Body of pancreas (tissue), 4 donors: Measurements from ENCODE around the gene HNRNPA0. TPM values are rescaled to one million over a fixed set of nuclear protein-coding genes. Genes with fewer than 3 reads are reported as not detected.
A peak's percentile ranks its signal among the peaks of the same experiment; 100 is the strongest.

Source experiments
- ATAC-seq: fragments of 150-250 bp; one replicate; pipeline ENCODE4 v1.9.1; 2016
- DNase-seq, 4 donors: peaks; one replicate each; pipeline ENCODE4 v3.0.0-alpha.2; 2019
- H3K27ac ChIP-seq, 4 donors: fragments of 200-600 bp; sonication (generic); 1 replicate in 3 of 4; 2 replicates in 1 of 4; pipeline versions ENCODE4 v1.5.1 to v1.6.1; 2016 to 2019; ENCODE audit warnings: mild to moderate bottlenecking in 1 of 4, mixed read lengths in 1 of 4, moderate library complexity in 1 of 4
- H3K27me3 ChIP-seq, 2 donors: fragments of 200-600 bp; sonication (generic); one replicate each; pipeline ENCODE4 v1.6.0; 2016; ENCODE audit warnings: mild to moderate bottlenecking in 1 of 2
- H3K36me3 ChIP-seq, 2 donors: fragments of 200-600 bp; sonication (generic); replicated peaks in 1 of 2; 2 replicates each; pipeline ENCODE4 v1.5.1; 2016; ENCODE audit warnings: low read depth in 2 of 2; ENCODE audit not compliant: insufficient read depth in 1 of 2
- H3K4me1 ChIP-seq: fragments of 200-600 bp; sonication (generic); one replicate; pipeline ENCODE4 v1.6.0; 2016
- H3K4me3 ChIP-seq, 2 donors: fragments of 200-600 bp; sonication (generic); 1 replicate in 1 of 2; 2 replicates in 1 of 2; pipeline ENCODE4 v1.5.1; 2016 to 2019
- H3K9me3 ChIP-seq, 3 donors: fragments of 200-600 bp; sonication (generic); 1 replicate in 2 of 3; 2 replicates in 1 of 3; pipeline ENCODE4 v1.5.1; 2016
- POLR2A ChIP-seq, 3 donors: fragments of 450-650 bp; IDR thresholded peaks; one replicate each; pipeline ENCODE4 v1.6.1; 2016; ENCODE audit warnings: antibody characterized with exemption in 3 of 3, mild to moderate bottlenecking in 2 of 3
- WGBS, 2 donors: methylation state at CpG; one replicate each; pipeline ENCODE4 v1.1.5; 2017; 5-methylcytosine and 5-hydroxymethylcytosine counted together
- intact Hi-C: fragments of 100-400 bp; cut with DNase I; formaldehyde crosslinking; loops from one replicate; pipeline ENCODE4 v1.15.1; 2023
- total RNA-seq, 2 donors: library from RNA; depleted of rRNA; stranded (reverse); fragments of >200 nt; gene quantifications; one replicate each; pipeline ENCODE4 v1.1.0, GENCODE V29; 2016
- TF ChIP-seq, protein P1 (sequence below), 7 experiments: fragments of 450-650 bp in 4 of 7; fragments of 200-600 bp in 3 of 7; sonication (generic) in 3 of 7; IDR thresholded peaks; one replicate each; pipeline ENCODE4 v1.5.1; 2016 to 2019; ENCODE audit warnings: antibody characterized with exemption in 7 of 7

HNRNPA0 gene
- total RNA-seq, 2 donors from 2014 or later = 7.3 TPM

- no peaks in the 10 kb centered on the region for H3K9me3 ChIP-seq
- WGBS, 2 donors = 85 to 88% methylated on average over 1 of the region's 1 CpG
- TF ChIP-seq, protein P1, sequence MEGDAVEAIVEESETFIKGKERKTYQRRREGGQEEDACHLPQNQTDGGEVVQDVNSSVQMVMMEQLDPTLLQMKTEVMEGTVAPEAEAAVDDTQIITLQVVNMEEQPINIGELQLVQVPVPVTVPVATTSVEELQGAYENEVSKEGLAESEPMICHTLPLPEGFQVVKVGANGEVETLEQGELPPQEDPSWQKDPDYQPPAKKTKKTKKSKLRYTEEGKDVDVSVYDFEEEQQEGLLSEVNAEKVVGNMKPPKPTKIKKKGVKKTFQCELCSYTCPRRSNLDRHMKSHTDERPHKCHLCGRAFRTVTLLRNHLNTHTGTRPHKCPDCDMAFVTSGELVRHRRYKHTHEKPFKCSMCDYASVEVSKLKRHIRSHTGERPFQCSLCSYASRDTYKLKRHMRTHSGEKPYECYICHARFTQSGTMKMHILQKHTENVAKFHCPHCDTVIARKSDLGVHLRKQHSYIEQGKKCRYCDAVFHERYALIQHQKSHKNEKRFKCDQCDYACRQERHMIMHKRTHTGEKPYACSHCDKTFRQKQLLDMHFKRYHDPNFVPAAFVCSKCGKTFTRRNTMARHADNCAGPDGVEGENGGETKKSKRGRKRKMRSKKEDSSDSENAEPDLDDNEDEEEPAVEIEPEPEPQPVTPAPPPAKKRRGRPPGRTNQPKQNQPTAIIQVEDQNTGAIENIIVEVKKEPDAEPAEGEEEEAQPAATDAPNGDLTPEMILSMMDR (IDR thresholded peaks at IDR 0.05) = no peak
- no peak for TF ChIP-seq POLR2A (IDR thresholded peaks at IDR 0.05)
- no peak for DNase-seq
- H3K4me1 ChIP-seq = peaks cover 55% of the 10 kb centered on the region
- ATAC-seq = no peak
- no peaks in the 10 kb centered on the region for H3K27me3 ChIP-seq
- H3K36me3 ChIP-seq = no peaks in the 10 kb centered on the region
- no peak overlapping the region for H3K27ac ChIP-seq
- H3K4me3 ChIP-seq = no peak overlapping the region
- intact Hi-C loops = no loop called here
Observed at GRCh38 chr5:137750436-137750835, 3.7 kb downstream of the HNRNPA0 start.

- DNase-seq (peak in 2 of 4 donors; percentile 20 to 52), ATAC-seq (peak; percentile 69)
- H3K4me1 ChIP-seq = peaks cover 50% of the 10 kb centered on the region
- no peak overlapping the region for H3K4me3 ChIP-seq
- intact Hi-C loops = no loop called here
- H3K27me3 ChIP-seq = no peaks in the 10 kb centered on the region
- peak overlapping the region in 2 of 4 donors; percentile 15 to 48 for H3K27ac ChIP-seq
- no peaks in the 10 kb centered on the region for H3K9me3 ChIP-seq
- TF ChIP-seq POLR2A (IDR thresholded peaks at IDR 0.05) = no peak
- TF ChIP-seq, protein P1 (IDR thresholded peaks at IDR 0.05) = peak in 3 of 7 experiments; percentile 11 to 18 (median 12)
- no peaks in the 10 kb centered on the region for H3K36me3 ChIP-seq
- WGBS, 2 donors = 45 to 49% methylated on average over 2 of the region's 2 CpGs
Observed at GRCh38 chr5:137747848-137748247, 6.3 kb downstream of the HNRNPA0 start.

DNA sequence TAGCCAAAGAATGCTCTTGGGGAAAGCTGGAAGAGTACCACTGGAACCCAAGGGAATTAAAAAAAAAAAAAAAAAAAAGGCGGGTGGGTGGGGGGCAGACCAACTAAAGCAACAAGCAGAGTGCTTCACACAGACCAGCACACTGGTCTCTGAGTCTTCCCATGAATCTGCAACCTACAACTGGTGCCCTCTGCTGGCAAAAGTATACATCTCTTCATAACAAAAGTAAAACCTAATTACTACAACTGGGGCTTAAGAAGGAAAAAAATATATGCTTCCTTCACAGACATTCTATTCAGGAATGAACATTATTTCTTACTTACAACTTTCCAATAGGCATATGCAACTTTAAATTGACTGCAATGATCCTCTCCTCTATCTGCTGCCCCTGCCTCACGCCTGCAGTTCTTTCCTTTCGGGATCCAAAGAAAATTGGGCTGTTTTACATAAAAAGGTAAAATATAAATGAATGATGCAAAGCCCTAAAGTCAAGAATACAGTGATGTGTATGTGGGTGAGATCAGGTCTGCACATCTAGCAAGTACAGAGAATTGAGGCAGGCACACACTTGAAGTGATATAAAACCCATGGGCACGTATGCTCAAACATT is 11.0 kb downstream of the HNRNPA0 start:
- ATAC-seq = peak; percentile 82
- whole genome bisulfite sequencing, 2 donors = 70 to 71% methylated on average over 4 of the region's 4 CpGs
- intact Hi-C loops = loop anchor here (5.0 kb wide), 1 partner anchor 86 kb away; no protein-coding TSS in a partner anchor

GRCh38 chr5:137741718-137742117 is 12.4 kb downstream of the HNRNPA0 start:
- Histone ChIP-seq H3K36me3 (no peaks in the 10 kb centered on the region), H3K27me3 (no peaks in the 10 kb centered on the region), H3K9me3 (no peaks in the 10 kb centered on the region), H3K4me3 (no peak overlapping the region), H3K4me1 (no peaks in the 10 kb centered on the region), H3K27ac (no peak overlapping the region)
- WGBS, 2 donors = 62 to 74% methylated on average over 8 of the region's 8 CpGs
- ATAC-seq (no peak), DNase-seq (no peak)
- no peak for TF ChIP-seq POLR2A (IDR thresholded peaks at IDR 0.05)
- TF ChIP-seq, protein P1 (IDR thresholded peaks at IDR 0.05) = no peak
- intact Hi-C loops = loop anchor here (5.0 kb wide), 1 partner anchor 84 kb away; no protein-coding TSS in a partner anchor

More for the DNA sequence above, 11.0 kb downstream of the HNRNPA0 start:
- Histone ChIP-seq H3K27ac (no peak overlapping the region), H3K27me3 (no peaks in the 10 kb centered on the region), H3K36me3 (no peaks in the 10 kb centered on the region), H3K4me1 (peaks cover 8% of the 10 kb centered on the region), H3K4me3 (no peak overlapping the region), H3K9me3 (no peaks in the 10 kb centered on the region)
- DNase-seq = peak; percentile 60 to 72 (median 66)
- TF ChIP-seq, protein P1 (IDR thresholded peaks at IDR 0.05) = peak; percentile 28 to 78 (median 70)
- TF ChIP-seq POLR2A (IDR thresholded peaks at IDR 0.05) = no peak

- ATAC-seq (no peak), DNase-seq (no peak)
- 73 to 77% methylated on average over 4 of the region's 4 CpGs for whole genome bisulfite sequencing, 2 donors
- no peaks in the 10 kb centered on the region for H3K9me3 ChIP-seq
- H3K4me1 ChIP-seq = peaks cover 12% of the 10 kb centered on the region
- H3K36me3 ChIP-seq = no peaks in the 10 kb centered on the region
- H3K27ac ChIP-seq = no peak overlapping the region
- TF ChIP-seq, protein P1 (IDR thresholded peaks at IDR 0.05) = no peak
- no peak for TF ChIP-seq POLR2A (IDR thresholded peaks at IDR 0.05)
- H3K4me3 ChIP-seq = no peak overlapping the region
- no peaks in the 10 kb centered on the region for H3K27me3 ChIP-seq
- intact Hi-C loops = loop anchor here (5.0 kb wide), 1 partner anchor 82 kb away; no protein-coding TSS in a partner anchor
Observed at GRCh38 chr5:137739737-137740136, 14.4 kb downstream of the HNRNPA0 start.
